RWPE2 (cell line): Measurements from ENCODE around the gene MVK.
A peak's percentile ranks its signal among the peaks of the same experiment; 100 is the strongest.

Experiments
- ATAC-seq: fragments of 200-7000 bp; cut with Tn5 transposase; 3 replicates; pipeline ENCODE4 v1.9.1; 2021; ENCODE audit warnings: low read depth
- DNase-seq: peaks from one replicate; pipeline ENCODE4 v3.0.0-alpha.2; 2020; ENCODE audit warnings: low spot score
- H3K27ac ChIP-seq: fragments of 450-650 bp; 2 replicates; pipeline ENCODE4 v1.5.1; 2017; ENCODE audit warnings: mild to moderate bottlenecking; ENCODE audit not compliant: poor library complexity, severe bottlenecking
- H3K27me3 ChIP-seq: fragments of 250-450 bp; sonication (Bioruptor Pico); 2 replicates; pipeline ENCODE4 v1.5.1; 2021; ENCODE audit warnings: mild to moderate bottlenecking, moderate library complexity; ENCODE audit not compliant: insufficient read depth, poor library complexity, severe bottlenecking
- H3K36me3 ChIP-seq: fragments of 250-450 bp; sonication (Bioruptor Pico); 2 replicates; pipeline ENCODE4 v1.5.1; 2020; ENCODE audit warnings: low read depth, mild to moderate bottlenecking, moderate library complexity
- H3K4me1 ChIP-seq: fragments of 250-450 bp; sonication (Bioruptor Pico); 2 replicates; pipeline ENCODE4 v1.5.1; 2021; ENCODE audit warnings: mild to moderate bottlenecking, moderate library complexity; ENCODE audit not compliant: insufficient read depth, poor library complexity, severe bottlenecking
- H3K4me3 ChIP-seq: fragments of 250-450 bp; sonication (Bioruptor Pico); 2 replicates; pipeline ENCODE4 v1.5.1; 2021; ENCODE audit warnings: mild to moderate bottlenecking, moderate library complexity; ENCODE audit not compliant: severe bottlenecking
- H3K9me3 ChIP-seq: fragments of 250-450 bp; sonication (Bioruptor Pico); 2 replicates; pipeline ENCODE4 v1.5.1; 2021; ENCODE audit warnings: mild to moderate bottlenecking, moderate library complexity; ENCODE audit not compliant: severe bottlenecking
- CTCF ChIP-seq: fragments of 450-650 bp; IDR thresholded peaks from one replicate; pipeline ENCODE4 v1.5.1; 2017; ENCODE audit warnings: mild to moderate bottlenecking, moderate library complexity; ENCODE audit not compliant: poor library complexity, severe bottlenecking

Gene MVK

DNA sequence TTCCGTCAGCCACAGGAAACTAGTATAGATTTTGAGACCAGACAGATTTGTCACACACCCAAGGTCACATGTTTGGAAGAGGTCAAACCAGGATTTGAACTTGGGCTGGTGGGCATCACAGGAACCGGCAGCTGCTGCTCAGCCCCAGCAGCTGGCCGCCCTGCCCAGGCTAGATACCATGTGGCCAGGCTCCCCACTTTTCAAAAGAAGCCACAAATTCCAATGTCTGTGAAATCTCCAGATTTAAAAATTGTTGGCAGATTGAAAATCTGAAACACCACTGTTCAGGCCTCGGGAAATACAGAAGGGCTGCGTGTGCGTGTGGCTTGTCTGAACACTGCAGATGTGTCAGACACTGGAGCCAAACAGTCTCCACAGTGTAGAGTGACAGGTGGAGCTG, 30.7 kb upstream of the MVK start:
- H3K27ac ChIP-seq, result no peak overlapping the region
- no peaks in the 10 kb centered on the region for H3K36me3 ChIP-seq
- H3K9me3 ChIP-seq, result no peaks in the 10 kb centered on the region
- no peak for TF ChIP-seq CTCF
- no peak for ATAC-seq
- H3K4me1 ChIP-seq, result peaks cover 5% of the 10 kb centered on the region
- H3K4me3 ChIP-seq, result no peak overlapping the region
- no peak for DNase-seq
- no peaks in the 10 kb centered on the region for H3K27me3 ChIP-seq

DNA sequence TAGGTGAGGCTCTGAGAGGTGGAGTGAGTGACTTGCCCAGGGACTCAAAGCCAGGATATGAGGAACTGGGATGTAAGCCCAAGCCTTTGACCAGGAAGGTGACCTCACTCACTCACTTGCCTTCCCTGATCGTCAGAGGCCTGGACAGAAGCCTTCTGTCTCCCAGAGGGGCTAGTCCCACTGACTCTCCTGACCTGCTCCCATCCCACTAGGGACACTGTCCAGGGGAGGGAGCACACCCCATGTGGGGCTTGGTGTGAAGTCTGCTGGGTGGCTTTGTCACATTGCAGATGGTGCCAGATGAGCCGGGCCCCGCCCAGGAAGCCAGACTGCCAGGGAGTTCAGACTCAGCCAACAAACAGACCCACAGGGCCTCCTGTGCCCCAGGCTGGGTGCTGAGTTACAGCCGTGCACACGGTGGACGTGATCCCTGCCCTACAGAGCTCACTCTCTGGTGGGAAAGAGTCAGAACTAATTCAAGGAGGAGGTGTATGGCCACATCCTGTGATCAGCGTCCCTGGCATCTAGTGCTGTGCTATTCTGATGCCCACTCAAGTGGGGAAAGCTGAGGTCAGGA, 28.6 kb upstream of the MVK start:
- Histone ChIP-seq H3K36me3 (no peaks in the 10 kb centered on the region), H3K27ac (no peak overlapping the region), H3K9me3 (no peaks in the 10 kb centered on the region), H3K27me3 (no peaks in the 10 kb centered on the region), H3K4me1 (peaks cover 5% of the 10 kb centered on the region), H3K4me3 (no peak overlapping the region)
- DNase-seq (no peak), ATAC-seq (peak; percentile 61)
- TF ChIP-seq CTCF, result no peak

- Histone ChIP-seq H3K36me3 (no peaks in the 10 kb centered on the region), H3K4me3 (no peak overlapping the region), H3K4me1 (peaks cover 5% of the 10 kb centered on the region), H3K27me3 (no peaks in the 10 kb centered on the region), H3K9me3 (no peaks in the 10 kb centered on the region), H3K27ac (no peak overlapping the region)
- no peak for TF ChIP-seq CTCF
- ATAC-seq (peak; percentile 37), DNase-seq (no peak)
Observed at GRCh38 chr12:109545826-109546225, 27.8 kb upstream of the MVK start.

GRCh38 chr12:109547286-109547685, 26.3 kb upstream of the MVK start:
- no peak for DNase-seq
- no peaks in the 10 kb centered on the region for H3K27me3 ChIP-seq
- no peaks in the 10 kb centered on the region for H3K9me3 ChIP-seq
- peaks cover 5% of the 10 kb centered on the region for H3K4me1 ChIP-seq
- TF ChIP-seq CTCF, result no peak
- ATAC-seq, result no peak
- H3K36me3 ChIP-seq, result no peaks in the 10 kb centered on the region
- H3K4me3 ChIP-seq, result no peak overlapping the region
- no peak overlapping the region for H3K27ac ChIP-seq

DNA sequence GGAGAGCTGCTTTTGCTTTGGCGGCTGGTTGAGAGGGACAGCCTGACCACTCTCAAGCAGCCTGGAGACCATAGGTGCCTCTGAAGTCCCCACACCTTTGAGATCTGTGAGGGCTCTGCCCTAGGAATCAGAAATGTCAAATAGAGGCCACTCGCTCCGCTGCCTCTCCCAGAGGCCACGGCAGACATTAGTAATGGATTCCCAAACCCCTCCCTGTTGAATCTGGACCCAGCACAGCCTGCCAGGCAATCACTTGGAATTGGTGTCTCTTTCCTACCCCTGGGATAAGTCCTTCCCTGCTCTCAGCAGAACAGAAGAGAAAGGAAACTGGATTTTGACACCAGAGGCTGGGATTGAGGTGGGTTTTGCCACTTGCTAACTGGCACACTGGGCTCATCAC, 25.3 kb upstream of the MVK start:
- ATAC-seq, result no peak
- Histone ChIP-seq H3K4me3 (no peak overlapping the region), H3K4me1 (peaks cover 5% of the 10 kb centered on the region), H3K27me3 (peaks cover 9% of the 10 kb centered on the region), H3K27ac (no peak overlapping the region), H3K36me3 (no peaks in the 10 kb centered on the region), H3K9me3 (no peaks in the 10 kb centered on the region)
- TF ChIP-seq CTCF, result no peak
- no peak for DNase-seq
